HG02973 (cell line): ENCODE data around the gene PAX7.

Experiments
- ATAC-seq: cut with Tn5 transposase; IDR thresholded peaks from one replicate; pipeline ENCODE4 v1.9.1; 2021; ENCODE audit warnings: moderate library complexity; ENCODE audit not compliant: unreplicated experiment

PAX7 gene

GRCh38 chr1:18640228-18641004, 9.8 kb downstream of the PAX7 start:
- no peak for ATAC-seq

GRCh38 chr1:18641005-18641941, 10.6 kb downstream of the PAX7 start:
- no peak for ATAC-seq

- no peak for ATAC-seq
Measured at GRCh38 chr1:18642278-18643095, 11.8 kb downstream of the PAX7 start.

GRCh38 chr1:18643154-18644012, 12.7 kb downstream of the PAX7 start:
- no peak for ATAC-seq

GRCh38 chr1:18644013-18644399, 13.4 kb downstream of the PAX7 start:
- ATAC-seq: no peak

- ATAC-seq: no peak
Measured at GRCh38 chr1:18644446-18644845, 13.8 kb downstream of the PAX7 start.

GRCh38 chr1:18644973-18645746, 14.5 kb downstream of the PAX7 start:
- no peak for ATAC-seq

GRCh38 chr1:18645747-18646090, 15.1 kb downstream of the PAX7 start:
- ATAC-seq: no peak

GRCh38 chr1:18646091-18646785, 15.6 kb downstream of the PAX7 start:
- ATAC-seq: no peak

- no peak for ATAC-seq
Measured at GRCh38 chr1:18646786-18647410, 16.3 kb downstream of the PAX7 start.

GRCh38 chr1:18647681-18648214, 17.1 kb downstream of the PAX7 start:
- no peak for ATAC-seq

GRCh38 chr1:18649693-18650370, 19.2 kb downstream of the PAX7 start:
- no peak for ATAC-seq

- no peak for ATAC-seq
Measured at GRCh38 chr1:18651713-18652112, 21.1 kb downstream of the PAX7 start.

GRCh38 chr1:18652791-18653190, 22.1 kb downstream of the PAX7 start:
- no peak for ATAC-seq

GRCh38 chr1:18653367-18653766, 22.7 kb downstream of the PAX7 start:
- no peak for ATAC-seq

GRCh38 chr1:18653916-18654315, 23.3 kb downstream of the PAX7 start:
- ATAC-seq: no peak

GRCh38 chr1:18654599-18654998, 24.0 kb downstream of the PAX7 start:
- no peak for ATAC-seq
